Measurements from ENCODE around the gene USP35. TPM values are rescaled to one million over a fixed set of nuclear protein-coding genes. Genes with fewer than 3 reads are reported as not detected.
A peak's percentile ranks its signal among the peaks of the same experiment; 100 is the strongest.

The USP35 gene
- total RNA-seq, 1 donor: 21.4 TPM

DNA sequence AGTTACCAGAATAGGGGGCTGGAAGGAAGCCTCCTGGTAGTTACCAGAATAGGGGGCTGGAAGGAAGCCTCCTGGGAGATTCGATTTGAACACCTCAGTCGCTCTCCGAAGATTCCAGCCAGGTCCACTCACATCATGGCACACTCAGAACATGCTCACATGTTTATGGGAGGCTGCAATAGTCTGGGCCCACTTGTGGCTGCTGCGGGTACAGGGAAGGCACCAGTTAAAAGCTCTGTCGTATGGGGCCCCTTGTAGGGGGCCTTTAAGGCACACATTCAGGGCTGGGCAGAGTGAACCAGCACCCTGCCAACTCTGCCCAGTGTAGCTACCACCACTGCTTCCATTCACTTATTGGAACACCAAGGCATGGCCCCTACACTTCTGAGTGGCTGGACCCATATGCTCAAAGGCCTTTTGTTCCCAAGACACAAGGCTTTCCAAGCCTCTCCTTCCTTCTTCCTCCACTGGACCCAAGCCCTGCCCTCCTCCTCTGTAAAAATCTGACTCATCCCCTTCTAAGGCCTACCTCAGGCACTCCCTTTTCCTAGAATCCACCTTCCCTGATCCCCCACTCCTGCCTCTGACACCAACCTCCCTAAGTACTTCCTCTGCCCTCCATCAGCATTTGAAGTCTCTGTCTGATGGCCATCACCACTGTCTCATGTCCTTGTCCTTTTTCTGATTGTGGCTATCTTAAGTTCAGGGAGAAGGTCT lies 28.0 kb downstream of the USP35 start:
- no peak overlapping the region for H3K27ac ChIP-seq (ENCODE audit: low read depth, low read length)
- H3K4me1 ChIP-seq (ENCODE audit: insufficient read depth, low read length): peaks cover 12% of the 10 kb centered on the region
- H4K20me1 ChIP-seq (ENCODE audit: insufficient read depth, low read length): peaks cover 19% of the 10 kb centered on the region
- TF ChIP-seq, protein P1, sequence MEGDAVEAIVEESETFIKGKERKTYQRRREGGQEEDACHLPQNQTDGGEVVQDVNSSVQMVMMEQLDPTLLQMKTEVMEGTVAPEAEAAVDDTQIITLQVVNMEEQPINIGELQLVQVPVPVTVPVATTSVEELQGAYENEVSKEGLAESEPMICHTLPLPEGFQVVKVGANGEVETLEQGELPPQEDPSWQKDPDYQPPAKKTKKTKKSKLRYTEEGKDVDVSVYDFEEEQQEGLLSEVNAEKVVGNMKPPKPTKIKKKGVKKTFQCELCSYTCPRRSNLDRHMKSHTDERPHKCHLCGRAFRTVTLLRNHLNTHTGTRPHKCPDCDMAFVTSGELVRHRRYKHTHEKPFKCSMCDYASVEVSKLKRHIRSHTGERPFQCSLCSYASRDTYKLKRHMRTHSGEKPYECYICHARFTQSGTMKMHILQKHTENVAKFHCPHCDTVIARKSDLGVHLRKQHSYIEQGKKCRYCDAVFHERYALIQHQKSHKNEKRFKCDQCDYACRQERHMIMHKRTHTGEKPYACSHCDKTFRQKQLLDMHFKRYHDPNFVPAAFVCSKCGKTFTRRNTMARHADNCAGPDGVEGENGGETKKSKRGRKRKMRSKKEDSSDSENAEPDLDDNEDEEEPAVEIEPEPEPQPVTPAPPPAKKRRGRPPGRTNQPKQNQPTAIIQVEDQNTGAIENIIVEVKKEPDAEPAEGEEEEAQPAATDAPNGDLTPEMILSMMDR (IDR thresholded peaks at IDR 0.05; ENCODE audit: extremely low read depth, low read depth, low read length): no peak
- no peaks in the 10 kb centered on the region for H3K27me3 ChIP-seq (ENCODE audit: insufficient read depth, low read length)
- H2AFZ ChIP-seq (ENCODE audit: low read length): no peak overlapping the region
- H3K4me3 ChIP-seq (ENCODE audit: insufficient read depth, low read length): no peak overlapping the region
- DNase-seq (ENCODE audit: insufficient read length, low spot score, missing footprints): no peak
- peaks cover 30% of the 10 kb centered on the region for H3K36me3 ChIP-seq (ENCODE audit: insufficient read depth, low read length)
- H3K79me2 ChIP-seq (ENCODE audit: insufficient read depth, low read length): peaks cover 22% of the 10 kb centered on the region
- no peak overlapping the region for H3K4me2 ChIP-seq (ENCODE audit: insufficient read depth, low read length)
- no peaks in the 10 kb centered on the region for H3K9me3 ChIP-seq (ENCODE audit: low read depth, low read length)

DNA sequence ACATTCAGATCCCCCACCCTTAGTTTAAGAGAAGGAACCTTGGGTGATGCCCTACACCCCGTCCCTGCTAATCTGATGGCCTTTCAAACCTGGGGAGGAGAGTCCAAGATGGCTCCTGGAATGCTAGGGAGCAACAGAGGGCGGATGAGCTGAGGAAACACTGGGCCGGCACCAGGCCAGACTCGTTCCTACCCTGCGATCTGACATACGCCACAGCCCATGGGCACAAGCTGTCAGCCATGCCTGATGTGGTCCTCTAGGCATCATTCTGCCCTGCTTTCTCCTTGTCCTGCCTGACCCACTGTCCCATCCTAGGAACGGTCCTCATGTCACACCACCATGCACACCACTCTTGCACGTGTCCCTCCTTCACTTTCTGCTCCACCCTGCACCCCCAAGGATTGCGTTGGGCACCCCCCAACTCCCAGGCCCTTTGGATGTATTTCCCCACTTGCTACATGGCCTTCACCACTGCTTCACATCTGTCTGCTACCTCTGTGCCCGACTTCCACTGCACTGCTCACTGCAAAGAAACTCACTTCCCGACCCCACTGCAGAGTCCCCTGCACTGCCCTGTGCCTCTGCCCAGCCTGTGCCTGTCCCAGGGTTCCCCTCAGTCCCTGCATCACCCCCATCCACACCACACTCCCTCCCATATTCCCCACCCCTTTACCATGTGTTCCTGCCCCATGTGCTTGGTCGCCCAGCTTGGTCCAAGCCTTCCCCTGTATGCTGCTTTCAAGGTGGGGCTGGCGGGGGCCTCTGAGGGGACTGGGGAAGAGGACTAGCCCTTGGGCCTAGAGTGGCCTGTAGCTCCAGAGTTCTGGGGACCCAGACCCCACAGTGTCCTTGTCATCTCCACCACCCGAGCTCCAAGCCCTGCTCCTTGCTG lies 29.2 kb downstream of the USP35 start:
- H3K27me3 ChIP-seq (ENCODE audit: insufficient read depth, low read length): no peaks in the 10 kb centered on the region
- no peak overlapping the region for H3K4me2 ChIP-seq (ENCODE audit: insufficient read depth, low read length)
- H4K20me1 ChIP-seq (ENCODE audit: insufficient read depth, low read length): peaks cover 11% of the 10 kb centered on the region
- H3K79me2 ChIP-seq (ENCODE audit: insufficient read depth, low read length): peaks cover 14% of the 10 kb centered on the region
- H2AFZ ChIP-seq (ENCODE audit: low read length): no peak overlapping the region
- no peaks in the 10 kb centered on the region for H3K9me3 ChIP-seq (ENCODE audit: low read depth, low read length)
- H3K36me3 ChIP-seq (ENCODE audit: insufficient read depth, low read length): peaks cover 37% of the 10 kb centered on the region
- no peak overlapping the region for H3K4me3 ChIP-seq (ENCODE audit: insufficient read depth, low read length)
- peak; percentile 67 for DNase-seq (ENCODE audit: insufficient read length, low spot score, missing footprints)
- H3K27ac ChIP-seq (ENCODE audit: low read depth, low read length): no peak overlapping the region
- TF ChIP-seq, protein P1 (IDR thresholded peaks at IDR 0.05; ENCODE audit: extremely low read depth, low read depth, low read length): no peak
- peaks cover 4% of the 10 kb centered on the region for H3K4me1 ChIP-seq (ENCODE audit: insufficient read depth, low read length)

- no peaks in the 10 kb centered on the region for H3K9me3 ChIP-seq (ENCODE audit: low read depth, low read length)
- H3K79me2 ChIP-seq (ENCODE audit: insufficient read depth, low read length): peaks cover 4% of the 10 kb centered on the region
- DNase-seq (ENCODE audit: insufficient read length, low spot score, missing footprints): no peak
- TF ChIP-seq, protein P1 (IDR thresholded peaks at IDR 0.05; ENCODE audit: extremely low read depth, low read depth, low read length): no peak
- H3K4me1 ChIP-seq (ENCODE audit: insufficient read depth, low read length): no peaks in the 10 kb centered on the region
- no peak overlapping the region for H3K27ac ChIP-seq (ENCODE audit: low read depth, low read length)
- H3K4me3 ChIP-seq (ENCODE audit: insufficient read depth, low read length): no peak overlapping the region
- no peaks in the 10 kb centered on the region for H3K27me3 ChIP-seq (ENCODE audit: insufficient read depth, low read length)
- no peak overlapping the region for H3K4me2 ChIP-seq (ENCODE audit: insufficient read depth, low read length)
- no peak overlapping the region for H2AFZ ChIP-seq (ENCODE audit: low read length)
- peaks cover 35% of the 10 kb centered on the region for H3K36me3 ChIP-seq (ENCODE audit: insufficient read depth, low read length)
- peaks cover under 1% of the 10 kb centered on the region for H4K20me1 ChIP-seq (ENCODE audit: insufficient read depth, low read length)
Measured at GRCh38 chr11:78218707-78219492, 30.2 kb downstream of the USP35 start.
